HEK293 (cell line): ENCODE data around the gene NT5M.

ENCODE experiments used
- CTCF ChIA-PET: fragments of 350-600 bp; formaldehyde crosslinking; extraction: SDS; loops from one replicate; lab custom pipeline; 2021; ENCODE audit warnings: antibody characterized with exemption; lab: Yijun Ruan, JAX
- POLR2A ChIA-PET: fragments of 300-600 bp; formaldehyde crosslinking; extraction: SDS; loops from one replicate; lab custom pipeline; 2020; ENCODE audit warnings: antibody characterized with exemption, inconsistent platforms; lab: Yijun Ruan, JAX
- H3K27ac ChIP-seq: fragments of 200-500 bp; sonication (Bioruptor generic); 2 replicates; pipeline ENCODE4 v1.5.1; 2014; ENCODE audit warnings: low read depth, low read length, control low read depth, inconsistent platforms; ENCODE audit errors: extremely low read depth
- H3K36me3 ChIP-seq, 2 experiments: fragments of 200-500 bp in 1 of 2; sonication (Bioruptor generic) in 1 of 2; 1 replicate in 1 of 2; 2 replicates in 1 of 2; pipeline ENCODE4 v1.5.1; 2014 to 2017; ENCODE audit warnings: inconsistent platforms in 2 of 2, low read length in 2 of 2; ENCODE audit not compliant: control insufficient read depth in 2 of 2, insufficient read depth in 1 of 2
- H3K4me1 ChIP-seq: fragments of 200-500 bp; sonication (Bioruptor generic); 2 replicates; pipeline ENCODE4 v1.5.1; 2014; ENCODE audit warnings: mild to moderate bottlenecking, low read length, inconsistent platforms; ENCODE audit not compliant: control insufficient read depth, insufficient read depth
- H3K4me3 ChIP-seq: 2 replicates; pipeline ENCODE4 v1.5.1; 2011; ENCODE audit warnings: low read depth, mild to moderate bottlenecking, control low read depth, low read length, moderate library complexity
- H3K9me3 ChIP-seq: fragments of 200-500 bp; sonication (Bioruptor generic); 2 replicates; pipeline ENCODE4 v1.5.1; 2014; ENCODE audit warnings: low read depth, low read length, inconsistent platforms; ENCODE audit not compliant: control insufficient read depth, insufficient read depth
- GLI4 ChIP-seq: fragments of 450-650 bp; formaldehyde crosslinking; IDR thresholded peaks from 2 replicates; pipeline ENCODE4 v1.5.1; 2016; ENCODE audit warnings: missing biosample characterization, missing genetic modification characterization
- KLF17 ChIP-seq: fragments of 450-650 bp; formaldehyde crosslinking; IDR thresholded peaks from 2 replicates; pipeline ENCODE4 v1.5.1; 2016; ENCODE audit warnings: missing biosample characterization, missing genetic modification characterization
- PRDM1 ChIP-seq: fragments of 450-650 bp; formaldehyde crosslinking; IDR thresholded peaks from 2 replicates; pipeline ENCODE4; 2016; ENCODE audit warnings: missing biosample characterization, missing genetic modification characterization
- ZBTB8A ChIP-seq: fragments of 450-650 bp; formaldehyde crosslinking; IDR thresholded peaks from 2 replicates; pipeline ENCODE4 v1.5.1; 2016; ENCODE audit warnings: missing biosample characterization, missing genetic modification characterization
- ZIC2 ChIP-seq: fragments of 450-650 bp; formaldehyde crosslinking; IDR thresholded peaks from 2 replicates; pipeline ENCODE4 v1.5.1; 2016; ENCODE audit warnings: missing biosample characterization, missing genetic modification characterization
- ZNF138 ChIP-seq: fragments of 450-650 bp; formaldehyde crosslinking; IDR thresholded peaks from 2 replicates; pipeline ENCODE4 v1.5.1; 2016; ENCODE audit warnings: missing biosample characterization, missing genetic modification characterization, borderline replicate concordance
- ZNF214 ChIP-seq: fragments of 450-650 bp; formaldehyde crosslinking; IDR thresholded peaks from 2 replicates; pipeline ENCODE4 v1.5.1; 2017; ENCODE audit warnings: missing biosample characterization, mild to moderate bottlenecking, missing genetic modification characterization, borderline replicate concordance
- ZNF248 ChIP-seq: fragments of 450-650 bp; formaldehyde crosslinking; IDR thresholded peaks from 2 replicates; pipeline ENCODE4 v1.5.1; 2017; ENCODE audit warnings: missing biosample characterization, missing genetic modification characterization
- ZNF335 ChIP-seq: fragments of 450-650 bp; formaldehyde crosslinking; conservative IDR thresholded peaks from 2 replicates; pipeline ENCODE4 v1.5.1; 2016; ENCODE audit warnings: missing biosample characterization, missing genetic modification characterization
- ZNF341 ChIP-seq: fragments of 450-650 bp; formaldehyde crosslinking; IDR thresholded peaks from 2 replicates; pipeline ENCODE4; 2016; ENCODE audit warnings: low read depth, missing biosample characterization, missing genetic modification characterization
- ZNF433 ChIP-seq: fragments of 450-650 bp; formaldehyde crosslinking; IDR thresholded peaks from 2 replicates; pipeline ENCODE4 v1.5.1; 2016; ENCODE audit warnings: missing biosample characterization, missing genetic modification characterization, low read depth
- ZNF513 ChIP-seq: fragments of 450-650 bp; IDR thresholded peaks from 2 replicates; pipeline ENCODE4 v1.5.1; 2018; ENCODE audit warnings: missing biosample characterization, missing genetic modification characterization
- ZNF514 ChIP-seq: fragments of 450-650 bp; formaldehyde crosslinking; IDR thresholded peaks from 2 replicates; pipeline ENCODE4 v1.5.1; 2016; ENCODE audit warnings: missing biosample characterization, missing genetic modification characterization
- ZNF560 ChIP-seq: fragments of 450-650 bp; formaldehyde crosslinking; IDR thresholded peaks from 2 replicates; pipeline ENCODE4 v1.5.1; 2017; ENCODE audit warnings: missing biosample characterization, missing genetic modification characterization, borderline replicate concordance
- ZNF600 ChIP-seq: fragments of 450-650 bp; formaldehyde crosslinking; IDR thresholded peaks from 2 replicates; pipeline ENCODE4 v1.5.1; 2016; ENCODE audit warnings: missing biosample characterization, missing genetic modification characterization
- ZNF629 ChIP-seq: fragments of 450-650 bp; formaldehyde crosslinking; IDR thresholded peaks from 2 replicates; pipeline ENCODE4 v1.5.1; 2017; ENCODE audit warnings: missing biosample characterization, missing genetic modification characterization
- ZNF701 ChIP-seq: fragments of 450-650 bp; formaldehyde crosslinking; IDR thresholded peaks from 2 replicates; pipeline ENCODE4 v1.5.1; 2016; ENCODE audit warnings: missing biosample characterization, missing genetic modification characterization
- ZNF76 ChIP-seq: fragments of 450-650 bp; formaldehyde crosslinking; IDR thresholded peaks from 2 replicates; pipeline ENCODE4; 2016; ENCODE audit warnings: low read depth, missing biosample characterization, missing genetic modification characterization, borderline replicate concordance
- ZNF776 ChIP-seq: fragments of 450-650 bp; formaldehyde crosslinking; IDR thresholded peaks from 2 replicates; pipeline ENCODE4 v1.5.0; 2017; ENCODE audit warnings: missing biosample characterization, missing genetic modification characterization, borderline replicate concordance
- ZNF837 ChIP-seq: fragments of 450-650 bp; formaldehyde crosslinking; IDR thresholded peaks from 2 replicates; pipeline ENCODE4 v1.5.1; 2016; ENCODE audit warnings: missing biosample characterization, missing genetic modification characterization
- ZXDB ChIP-seq: fragments of 450-650 bp; formaldehyde crosslinking; IDR thresholded peaks from 2 replicates; pipeline ENCODE4 v1.5.1; 2016; ENCODE audit warnings: missing biosample characterization, missing genetic modification characterization

The NT5M gene

GRCh38 chr17:17351901-17352781 is 49.0 kb downstream of the NT5M start (continued):
- TF ChIP-seq PRDM1 (tag by site-specific recombination) (no peak), ZNF600 (tag by site-specific recombination) (peak; percentile 67; the same call in 1 of the 2 replicates), ZNF138 (tag by site-specific recombination) (no peak), ZXDB (tag by site-specific recombination) (no peak), ZNF701 (tag by site-specific recombination) (no peak), KLF17 (tag by site-specific recombination) (peak; percentile 65; the same call in 1 of the 2 replicates), ZNF560 (tag by site-specific recombination) (no peak), ZNF76 (tag by site-specific recombination) (no peak), ZNF514 (tag by site-specific recombination) (no peak), ZNF248 (tag by site-specific recombination) (no peak), ZIC2 (tag by site-specific recombination) (peak; percentile 70), ZNF335 (tag by site-specific recombination) (no peak), ZNF629 (tag by site-specific recombination) (peak; percentile 22; the same call in 1 of the 2 replicates), ZNF433 (no peak), ZNF776 (tag by site-specific recombination) (no peak), GLI4 (tag by site-specific recombination) (no peak), ZBTB8A (tag by site-specific recombination) (no peak)

- no peak overlapping the region for H3K27ac ChIP-seq
- ChIA-PET CTCF (interaction anchor here (0.6 to 7.0 kb wide), 6 partner anchors 17 to 329 kb away, joined by 3 to 161 read pairs (median 19); partner anchors contain the start of gene RASD1), POLR2A (interaction anchor here (0.5 kb wide), 1 partner anchor 972 kb away, joined by 3 read pairs; the partner anchor contains the start of gene UBB)
- H3K4me3 ChIP-seq, result no peak overlapping the region
- H3K4me1 ChIP-seq, result no peaks in the 10 kb centered on the region
- no peaks in the 10 kb centered on the region for H3K9me3 ChIP-seq
- TF ChIP-seq ZNF513 (0 out of 2 replicates have a peak, but pooled peaks have one; percentile 20), ZNF214 (tag by site-specific recombination) (no peak), ZNF341 (no peak), ZNF837 (no peak)
- no peaks in the 10 kb centered on the region for H3K36me3 ChIP-seq
These were observed 49.9 kb downstream of the NT5M start for GRCh38 chr17:17352836-17353624.
